Transverse colon (tissue), 4 donors: ENCODE measurements around the gene APBB2. TPM values are rescaled to one million over a fixed set of nuclear protein-coding genes. Genes with fewer than 3 reads are reported as not detected.
A peak's percentile ranks its signal among the peaks of the same experiment; 100 is the strongest.

Experiments used
- DNase-seq: peaks from one replicate; pipeline ENCODE4 v3.0.0-alpha.2; 2019
- H3K27ac ChIP-seq, 4 donors: fragments of 200-600 bp; sonication (generic); 2 replicates each; pipeline ENCODE4 v1.5.1; 2016 to 2018; ENCODE audit warnings: inconsistent platforms in 4 of 4
- H3K27me3 ChIP-seq: fragments of 200-600 bp; sonication (generic); 2 replicates; pipeline ENCODE4 v1.5.1; 2017; ENCODE audit warnings: inconsistent platforms
- H3K36me3 ChIP-seq, 4 donors: fragments of 200-600 bp; sonication (generic); 2 replicates each; pipeline ENCODE4 v1.5.1; 2017 to 2019; ENCODE audit warnings: inconsistent platforms in 4 of 4
- H3K4me1 ChIP-seq, 4 donors: fragments of 200-600 bp; sonication (generic); 2 replicates each; pipeline ENCODE4 v1.5.1; 2017 to 2020; ENCODE audit warnings: inconsistent platforms in 4 of 4
- H3K4me3 ChIP-seq, 4 donors: fragments of 200-600 bp; sonication (generic); 1 replicate in 1 of 4; 2 replicates in 3 of 4; pipeline versions ENCODE4 v1.5.1 to v1.6.1; 2017 to 2019; ENCODE audit warnings: inconsistent platforms in 4 of 4
- H3K9me3 ChIP-seq, 2 donors: fragments of 200-600 bp; sonication (generic); 2 replicates each; pipeline ENCODE4 v1.5.1; 2017 to 2019; ENCODE audit warnings: inconsistent platforms in 2 of 2
- CTCF ChIP-seq, 5 experiments: fragments of 200-600 bp in 3 of 5; fragments of 450-650 bp in 2 of 5; sonication (generic) in 3 of 5; IDR thresholded peaks; 1 replicate in 2 of 5; 2 replicates in 3 of 5; pipeline ENCODE4 v1.5.1; 2016 to 2017; ENCODE audit warnings: antibody characterized with exemption in 5 of 5, inconsistent platforms in 3 of 5, mild to moderate bottlenecking in 2 of 5, moderate library complexity in 1 of 5
- EP300 ChIP-seq: sonication (generic); formaldehyde crosslinking; IDR thresholded peaks from one replicate; pipeline ENCODE4 v1.6.1; 2017; ENCODE audit warnings: antibody characterized with exemption, low read depth
- POLR2A ChIP-seq: fragments of 450-650 bp; IDR thresholded peaks from one replicate; pipeline ENCODE4 v1.6.1; 2016; ENCODE audit warnings: antibody characterized with exemption, mild to moderate bottlenecking, moderate library complexity
- POLR2AphosphoS5 ChIP-seq, 3 donors: sonication (generic); formaldehyde crosslinking; IDR thresholded peaks; one replicate each; pipeline ENCODE4 v1.6.1; 2016; ENCODE audit warnings: antibody characterized with exemption in 3 of 3
- WGBS, 2 donors: methylation state at CpG; one replicate each; pipeline ENCODE4 v1.1.5; 2018; ENCODE audit warnings: low coverage in 1 of 2; 5-methylcytosine and 5-hydroxymethylcytosine counted together
- in situ Hi-C, 4 donors: fragments of 200-750 bp; cut with MboI; loops; one replicate each; pipeline versions ENCODE4 v1.15.0 to v1.15.1; 2017; ENCODE audit warnings: low sequenced_read_pairs in 3 of 4, low pct_ligation_motif_present in 1 of 4, low pct_unique_long_range_greater_than_20kb in 1 of 4
- intact Hi-C: fragments of 100-400 bp; cut with DNase I; formaldehyde crosslinking; loops from one replicate; pipeline ENCODE4 v1.15.1; 2023; ENCODE audit warnings: low total_unique reads
- total RNA-seq, 4 donors: library from RNA; depleted of rRNA; stranded (reverse); fragments of >200 nt; gene quantifications; one replicate each; pipeline ENCODE4 v1.1.0, GENCODE V29; 2016

The APBB2 gene
- total RNA-seq, 4 donors from 2014 or later: 37.1 to 138 (median 90.1) TPM

DNA sequence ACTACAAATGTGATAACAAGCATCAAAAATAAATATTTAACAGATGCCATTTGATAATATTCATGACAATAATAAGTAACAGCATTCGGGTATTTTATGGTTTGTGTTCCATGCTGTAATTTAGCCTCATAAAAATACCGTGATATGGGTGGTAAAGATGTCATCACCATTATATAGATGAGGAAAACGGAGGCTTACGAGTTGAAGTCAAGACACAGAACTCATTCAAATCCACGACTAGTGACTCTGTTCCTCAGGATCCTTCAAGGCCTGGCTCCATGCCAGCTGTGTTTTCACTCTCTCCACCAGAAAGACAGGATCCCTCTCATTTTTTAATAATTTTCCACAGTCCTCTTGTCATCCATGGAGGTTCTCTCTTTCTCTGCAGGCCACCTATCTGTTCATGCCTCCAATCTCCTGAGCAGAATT is 94.5 kb downstream of the APBB2 start:
- no peaks in the 10 kb centered on the region for H3K27me3 ChIP-seq
- H3K4me3 ChIP-seq: no peak overlapping the region
- H3K27ac ChIP-seq: peak overlapping the region; percentile 35 to 70 (median 50)
- no peaks in the 10 kb centered on the region for H3K9me3 ChIP-seq
- intact Hi-C loops (loop anchor here (10.0 kb wide), 2 partner anchors 55 to 95 kb away; partner anchors contain the start of gene APBB2), in situ Hi-C loops (no loop called here)
- no peak for DNase-seq
- no peak for TF ChIP-seq POLR2AphosphoS5 (IDR thresholded peaks at IDR 0.05)
- TF ChIP-seq CTCF (IDR thresholded peaks at IDR 0.05): no peak
- no peak for TF ChIP-seq POLR2A
- TF ChIP-seq EP300: no peak
- H3K4me1 ChIP-seq: peaks cover 4 to 41% (median 21%) of the 10 kb centered on the region in 4 donors
- WGBS, 2 donors: 38 to 45% methylated on average over 5 of the region's 5 CpGs
- no peaks in the 10 kb centered on the region for H3K36me3 ChIP-seq

DNA sequence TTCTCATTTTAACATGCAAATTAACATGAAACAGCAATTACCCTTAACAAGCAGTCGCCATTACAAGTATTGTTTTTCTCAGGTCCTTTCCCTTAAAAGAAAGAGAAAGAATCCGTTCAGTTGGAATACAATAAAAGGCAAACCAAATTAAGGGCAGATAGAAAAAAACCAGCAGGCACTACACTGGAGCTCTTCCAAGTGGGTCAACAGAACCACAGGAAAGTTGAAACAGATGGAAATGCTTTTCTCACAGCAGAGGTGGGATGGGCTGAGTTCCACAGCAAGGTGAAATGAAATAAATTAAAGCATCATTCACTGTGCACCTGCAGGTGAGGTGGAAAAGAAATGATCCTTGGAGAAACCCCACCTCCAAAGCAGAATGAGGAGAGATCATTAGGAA is 102.6 kb downstream of the APBB2 start:
- no peaks in the 10 kb centered on the region for H3K9me3 ChIP-seq
- DNase-seq: no peak
- intact Hi-C loops (no loop called here), in situ Hi-C loops (no loop called here)
- no peak for TF ChIP-seq POLR2A
- TF ChIP-seq CTCF (IDR thresholded peaks at IDR 0.05): no peak
- no peak for TF ChIP-seq EP300
- no peak for TF ChIP-seq POLR2AphosphoS5 (IDR thresholded peaks at IDR 0.05)
- no peaks in the 10 kb centered on the region for H3K27me3 ChIP-seq
- no peaks in the 10 kb centered on the region for H3K4me1 ChIP-seq
- H3K27ac ChIP-seq: no peak overlapping the region
- no peak overlapping the region for H3K4me3 ChIP-seq
- H3K36me3 ChIP-seq: no peaks in the 10 kb centered on the region
- WGBS, 2 donors: 74 to 76% methylated on average over 2 of the region's 2 CpGs

- Histone ChIP-seq H3K27ac (no peak overlapping the region), H3K9me3 (no peaks in the 10 kb centered on the region), H3K36me3 (no peaks in the 10 kb centered on the region), H3K27me3 (no peaks in the 10 kb centered on the region), H3K4me1 (no peaks in the 10 kb centered on the region), H3K4me3 (no peak overlapping the region)
- no peak for TF ChIP-seq POLR2A
- no peak for TF ChIP-seq EP300
- TF ChIP-seq CTCF (IDR thresholded peaks at IDR 0.05): no peak
- TF ChIP-seq POLR2AphosphoS5 (IDR thresholded peaks at IDR 0.05): no peak
- in situ Hi-C loops (no loop called here), intact Hi-C loops (no loop called here)
- DNase-seq: no peak
- WGBS, 2 donors: 89 to 100% methylated on average over 1 to 9 of the region's 9 CpGs
These were observed 104.3 kb downstream of the APBB2 start for GRCh38 chr4:41110050-41110449.

GRCh38 chr4:41108481-41108880 is 105.9 kb downstream of the APBB2 start:
- no peaks in the 10 kb centered on the region for H3K27me3 ChIP-seq
- WGBS, 2 donors: 95% methylated on average over 3 of the region's 3 CpGs
- H3K4me1 ChIP-seq: no peaks in the 10 kb centered on the region
- in situ Hi-C loops: no loop called here
- no peak overlapping the region for H3K4me3 ChIP-seq
- TF ChIP-seq CTCF (IDR thresholded peaks at IDR 0.05): no peak
- TF ChIP-seq POLR2A: no peak
- no peak for TF ChIP-seq POLR2AphosphoS5 (IDR thresholded peaks at IDR 0.05)
- no peak for TF ChIP-seq EP300
- H3K36me3 ChIP-seq: no peaks in the 10 kb centered on the region
- H3K27ac ChIP-seq: no peak overlapping the region
- intact Hi-C loops: no loop called here
- no peak for DNase-seq
- H3K9me3 ChIP-seq: no peaks in the 10 kb centered on the region
